ENCODE results near the gene MYOM3. TPM values are rescaled to one million over a fixed set of nuclear protein-coding genes. Genes with fewer than 3 reads are reported as not detected.

The MYOM3 gene
- total and polyA plus RNA-seq, 2 of the 13 experiments (the other 11 are each of a cell fraction or from before 2014, with no cell fraction given), result 5.8 to 15.3 TPM

GRCh38 chr1:24021403-24022266 lies 90.3 kb downstream of the MYOM3 start (continued):
- TF ChIP-seq GLMP (CRISPR knock-in tag; IDR thresholded peaks at IDR 0.05; ENCODE audit: borderline replicate concordance), result no peak
- TF ChIP-seq ZNF746 (CRISPR knock-in tag; IDR thresholded peaks at IDR 0.05), result peak; percentile 91; the same call in 1 of the 2 replicates
- TF ChIP-seq ELF3 (CRISPR knock-in tag; IDR thresholded peaks at IDR 0.05), result peak; percentile 97
- TF ChIP-seq NFKBIZ (CRISPR knock-in tag; IDR thresholded peaks at IDR 0.05), result peak; percentile 70; the same call in 1 of the 2 replicates
- TF ChIP-seq AHDC1 (CRISPR knock-in tag; IDR thresholded peaks at IDR 0.05; ENCODE audit: borderline replicate concordance), result peak; percentile 94; the same call in 1 of the 2 replicates
- no peak for TF ChIP-seq USF2 (IDR thresholded peaks at IDR 0.05; ENCODE audit: low read depth, low read length)
- no peak; the same call in 1 of the 2 replicates for TF ChIP-seq USF2 (CRISPR knock-in tag; IDR thresholded peaks at IDR 0.05; ENCODE audit: borderline replicate concordance)
- TF ChIP-seq ZNF343 (CRISPR knock-in tag; IDR thresholded peaks at IDR 0.05), result peak; percentile 82; the same call in 1 of the 2 replicates
- TF ChIP-seq ZNF460 (CRISPR knock-in tag; IDR thresholded peaks at IDR 0.05; ENCODE audit: borderline replicate concordance), result peak; percentile 56; the same call in 1 of the 2 replicates
- TF ChIP-seq PRMT3 (CRISPR knock-in tag; IDR thresholded peaks at IDR 0.05; ENCODE audit: borderline replicate concordance, low read depth), result no peak
- peak; percentile 87 for TF ChIP-seq ZBTB34 (CRISPR knock-in tag; IDR thresholded peaks at IDR 0.05)
- no peak for TF ChIP-seq ZNF557 (CRISPR knock-in tag; IDR thresholded peaks at IDR 0.05)
- TF ChIP-seq ZNF337 (CRISPR knock-in tag; IDR thresholded peaks at IDR 0.05; ENCODE audit: borderline replicate concordance, low read depth), result 0 out of 2 replicates have a peak, but pooled peaks have one; percentile 46
- peak; percentile 92 for TF ChIP-seq PPARG (CRISPR knock-in tag; conservative IDR thresholded peaks at IDR 0.05)

All from HepG2 (cell line).